Measurements from ENCODE around the gene KCNJ16.

DNA sequence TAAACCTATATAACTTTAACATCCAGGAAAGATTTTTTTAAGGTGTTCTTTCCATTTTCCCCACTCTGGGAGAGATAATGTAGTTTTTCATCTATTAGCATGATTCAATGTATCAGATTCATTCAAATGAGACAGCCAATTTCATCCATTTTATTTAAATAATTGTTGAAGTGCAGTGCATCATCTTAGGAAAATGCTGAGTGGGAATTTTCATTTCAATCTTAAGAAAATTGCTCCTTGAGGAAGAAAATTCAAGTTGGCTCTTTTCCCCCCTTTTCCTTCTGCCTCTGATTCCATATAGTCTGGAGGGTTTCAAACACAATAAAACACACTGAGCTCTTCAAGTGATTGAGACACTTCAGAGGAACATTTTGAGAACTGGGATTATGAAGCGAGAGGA is 3.4 kb upstream of the KCNJ16 start:
- TF ChIP-seq CTCF (IDR thresholded peaks at IDR 0.05; ENCODE audit: low read depth, low read length, poor library complexity, severe bottlenecking) (no peak), EZH2phosphoT487 (IDR thresholded peaks at IDR 0.05; ENCODE audit: borderline replicate concordance, low read length) (no peak)
